GM10248 (cell line): Measurements from ENCODE around the gene CCDC92B.
"Not testable (repeated sequence)": the region's sequence is repeated elsewhere in the genome, so short reads cannot be mapped to it uniquely, and the experiment has no call there.

Experiments
- CTCF ChIA-PET: fragments of 300-600 bp; sonication (Branson Sonifier 250); formaldehyde crosslinking; extraction: SDS; loops from one replicate; lab custom pipeline; 2021; ENCODE audit warnings: antibody characterized with exemption; lab: Yijun Ruan, JAX
- POLR2A ChIA-PET: fragments of 350-650 bp; sonication (Branson Sonifier 250); formaldehyde crosslinking; extraction: SDS; loops from one replicate; lab custom pipeline; 2020; ENCODE audit warnings: antibody characterized with exemption; lab: Yijun Ruan, JAX
- DNase-seq: peaks from one replicate; pipeline ENCODE4 v3.0.0; 2012; ENCODE audit errors: extremely low spot score
- CTCF ChIP-seq: IDR thresholded peaks from 2 replicates; pipeline ENCODE4 v1.5.1; 2012; ENCODE audit warnings: mild to moderate bottlenecking, low read depth; ENCODE audit errors: extremely low read depth, missing control alignments, control extremely low read depth

CCDC92B gene

GRCh38 chr17:2701996-2702741 is 47.3 kb downstream of the CCDC92B start:
- CTCF ChIA-PET = no interaction called here
- DNase-seq = no peak
- no peak for TF ChIP-seq CTCF
- POLR2A ChIA-PET = no interaction called here

- CTCF ChIA-PET = interaction anchor here (1.1 kb wide), 1 partner anchor 18 kb away, joined by 4 read pairs; no protein-coding TSS in a partner anchor
- no peak for DNase-seq
- no peak for TF ChIP-seq CTCF
- POLR2A ChIA-PET = no interaction called here
Measured at GRCh38 chr17:2701161-2701995, 48.1 kb downstream of the CCDC92B start.

- ChIA-PET CTCF (interaction anchor here (1.1 kb wide), 1 partner anchor 17 kb away, joined by 4 read pairs; no protein-coding TSS in a partner anchor), POLR2A (no interaction called here)
- DNase-seq = no peak
- no peak for TF ChIP-seq CTCF
Measured at GRCh38 chr17:2700491-2701141, 48.8 kb downstream of the CCDC92B start.

GRCh38 chr17:2700030-2700490 is 49.4 kb downstream of the CCDC92B start:
- CTCF ChIA-PET = interaction anchor here (1.1 kb wide), 1 partner anchor 16 kb away, joined by 4 read pairs; no protein-coding TSS in a partner anchor
- no peak for DNase-seq
- POLR2A ChIA-PET = no interaction called here
- no peak for TF ChIP-seq CTCF

GRCh38 chr17:2699216-2699805 is 50.1 kb downstream of the CCDC92B start:
- DNase-seq, POLR2A ChIA-PET, CTCF ChIA-PET: not testable (repeated sequence)

GRCh38 chr17:2697611-2698162 is 51.8 kb downstream of the CCDC92B start:
- POLR2A ChIA-PET = no interaction called here
- no peak for DNase-seq
- CTCF ChIA-PET = no interaction called here
- no peak for TF ChIP-seq CTCF
